Activated naive CD4-positive, alpha-beta T cell treated with anti-CD3 and anti-CD28 coated beads, Interleukin-2, amount 50 U/mL, for 16 hours (primary cell): Measurements from ENCODE around the gene SEC11A.
"Not testable (repeated sequence)": the region's sequence is repeated elsewhere in the genome, so short reads cannot be mapped to it uniquely, and the experiment has no call there.

ENCODE experiments used
- DNase-seq: peaks from one replicate; pipeline ENCODE4 v3.0.0-alpha.2; 2020

SEC11A gene

GRCh38 chr15:84716036-84716732, at the start of gene SEC11A:
Gene SEC11A, minus strand, starts transcription at chr15:84716139. Its CDS starts 64 bp downstream, at chr15:84716075.
- DNase-seq = peak; percentile 93

- DNase-seq = no peak
Observed at GRCh38 chr15:84765675-84766074, 49.7 kb upstream of the SEC11A start.

- no peak for DNase-seq
Observed at GRCh38 chr15:84764989-84765388, 49.0 kb upstream of the SEC11A start.

- no peak for DNase-seq
Observed at GRCh38 chr15:84764585-84764984, 48.6 kb upstream of the SEC11A start.

- no peak for DNase-seq
Observed at GRCh38 chr15:84762840-84763572, 47.1 kb upstream of the SEC11A start.

- DNase-seq = no peak
Observed at GRCh38 chr15:84761607-84762131, 45.7 kb upstream of the SEC11A start.

- DNase-seq = no peak
Observed at GRCh38 chr15:84760219-84760618, 44.3 kb upstream of the SEC11A start.

- DNase-seq = no peak
Observed at GRCh38 chr15:84759018-84759417, 43.1 kb upstream of the SEC11A start.

- DNase-seq = no peak
Observed at GRCh38 chr15:84755736-84756527, 40.0 kb upstream of the SEC11A start.

GRCh38 chr15:84754889-84755288, 39.0 kb upstream of the SEC11A start:
- not testable (repeated sequence) for DNase-seq

- DNase-seq = no peak
Observed at GRCh38 chr15:84752700-84753099, 36.8 kb upstream of the SEC11A start.

- no peak for DNase-seq
Observed at GRCh38 chr15:84752195-84752594, 36.3 kb upstream of the SEC11A start.

GRCh38 chr15:84751721-84752120, 35.8 kb upstream of the SEC11A start:
- not testable (repeated sequence) for DNase-seq

GRCh38 chr15:84750583-84751092, 34.7 kb upstream of the SEC11A start:
- no peak for DNase-seq

GRCh38 chr15:84749111-84749991, 33.4 kb upstream of the SEC11A start:
- peak; percentile 50 for DNase-seq

GRCh38 chr15:84748274-84749110, 32.6 kb upstream of the SEC11A start, which contains the start of gene ZNF592:
Gene ZNF592, plus strand, starts transcription at chr15:84748592. Its CDS starts 34,084 bp downstream, at chr15:84782676.
- DNase-seq = peak; percentile 83

- peak; percentile 64 for DNase-seq
Observed at GRCh38 chr15:84747416-84748273, 31.7 kb upstream of the SEC11A start.

- DNase-seq = no peak
Observed at GRCh38 chr15:84741121-84741520, 25.2 kb upstream of the SEC11A start.

- DNase-seq = no peak
Observed at GRCh38 chr15:84740691-84741090, 24.8 kb upstream of the SEC11A start.

GRCh38 chr15:84737005-84737404, 21.1 kb upstream of the SEC11A start:
- DNase-seq = no peak
